NCI-H1417 treated with DMSO at 0.1 percent for 48 hours (cell line): ENCODE results near the gene CEBPB.
"Not testable (repeated sequence)": the region's sequence is repeated elsewhere in the genome, so short reads cannot be mapped to it uniquely, and the experiment has no call there.

Experiments
- DNase-seq: peaks from one replicate; lab custom pipeline; 2025; lab: John Stamatoyannopoulos, UW

The CEBPB gene

GRCh38 chr20:50190251-50191064 lies at the start of gene CEBPB:
TSS of gene CEBPB (plus strand) at chr20:50190830. CDS start at chr20:50191034, 204 bp downstream.
- DNase-seq: no peak

- DNase-seq: no peak
These were observed 49.5 kb upstream of the CEBPB start for GRCh38 chr20:50141018-50141675.

GRCh38 chr20:50141811-50142561 lies 48.6 kb upstream of the CEBPB start:
- DNase-seq: no peak

GRCh38 chr20:50142812-50143211 lies 47.8 kb upstream of the CEBPB start:
- no peak for DNase-seq

GRCh38 chr20:50144362-50144761 lies 46.3 kb upstream of the CEBPB start:
- DNase-seq: no peak

- DNase-seq: no peak
These were observed 45.1 kb upstream of the CEBPB start for GRCh38 chr20:50145566-50145965.

- DNase-seq: no peak
These were observed 44.4 kb upstream of the CEBPB start for GRCh38 chr20:50146214-50146613.

GRCh38 chr20:50146732-50147662 lies 43.6 kb upstream of the CEBPB start:
- DNase-seq: no peak

- DNase-seq: no peak
These were observed 41.0 kb upstream of the CEBPB start for GRCh38 chr20:50149481-50150254.

- DNase-seq: no peak
These were observed 39.4 kb upstream of the CEBPB start for GRCh38 chr20:50151034-50151743.

- no peak for DNase-seq
These were observed 38.1 kb upstream of the CEBPB start for GRCh38 chr20:50152394-50153152.

- DNase-seq: no peak
These were observed 37.5 kb upstream of the CEBPB start for GRCh38 chr20:50153153-50153499.

GRCh38 chr20:50153500-50154377 lies 36.9 kb upstream of the CEBPB start, which contains the start of gene PEDS1:
TSS of gene PEDS1 (minus strand) at chr20:50153723. CDS start at chr20:50153637, 86 bp downstream.
- peak; percentile 42 for DNase-seq

GRCh38 chr20:50161494-50161893 lies 29.1 kb upstream of the CEBPB start:
- DNase-seq: not testable (repeated sequence)

- no peak for DNase-seq
These were observed 26.9 kb upstream of the CEBPB start for GRCh38 chr20:50163570-50164317.

GRCh38 chr20:50165684-50166554 lies 24.7 kb upstream of the CEBPB start:
- peak; percentile 97 for DNase-seq
